K562 (cell line): Measurements from ENCODE around the gene SDR39U1. TPM values are rescaled to one million over a fixed set of nuclear protein-coding genes. Genes with fewer than 3 reads are reported as not detected.

Experiments
- CAMTA2 ChIP-seq: fragments of 250-450 bp; sonication (Bioruptor Pico); conservative IDR thresholded peaks from 2 replicates; pipeline ENCODE4 v1.5.1; 2022
- CHD1 ChIP-seq: fragments of 200-600 bp; sonication (generic); IDR thresholded peaks from one replicate; pipeline ENCODE4 v1.6.1; 2012; ENCODE audit warnings: mild to moderate bottlenecking, moderate library complexity, low read length, inconsistent platforms
- CHD2 ChIP-seq: IDR thresholded peaks from 2 replicates; pipeline ENCODE4 v1.6.1; 2011; ENCODE audit warnings: low read depth, low read length
- DIDO1 ChIP-seq: fragments of 450-650 bp; IDR thresholded peaks from 2 replicates; pipeline ENCODE4 v1.6.1; 2016; ENCODE audit warnings: low read depth, missing biosample characterization, missing genetic modification characterization
- EGR1 ChIP-seq: fragments of 450-650 bp; conservative IDR thresholded peaks from 2 replicates; pipeline ENCODE4 v1.6.1; 2017; ENCODE audit warnings: mild to moderate bottlenecking
- FOXJ2 ChIP-seq: fragments of 200-800 bp; sonication (Bioruptor generic); IDR thresholded peaks from 2 replicates; pipeline ENCODE4 v1.6.1; 2016; ENCODE audit warnings: missing genetic modification characterization, missing compliant biosample characterization
- HINFP ChIP-seq: fragments of 450-650 bp; conservative IDR thresholded peaks from 2 replicates; pipeline ENCODE4 v1.6.1; 2016; ENCODE audit warnings: missing genetic modification characterization, low read depth, mild to moderate bottlenecking, control low read depth, missing compliant biosample characterization
- NR1H2 ChIP-seq: sonication (generic); formaldehyde crosslinking; IDR thresholded peaks from 2 replicates; pipeline ENCODE4 v1.4.0; 2020; ENCODE audit warnings: mild to moderate bottlenecking, missing genetic modification reagents
- PCBP1 ChIP-seq: fragments of 200-400 bp; formaldehyde crosslinking; IDR thresholded peaks from 2 replicates; pipeline ENCODE4 v1.6.1; 2018; ENCODE audit warnings: mild to moderate bottlenecking, low read depth, low read length; ENCODE audit not compliant: poor library complexity, severe bottlenecking
- RBM15 ChIP-seq: fragments of 200-400 bp; formaldehyde crosslinking; IDR thresholded peaks from 2 replicates; pipeline ENCODE4 v1.6.1; 2018; ENCODE audit warnings: mild to moderate bottlenecking, low read length, moderate library complexity; ENCODE audit not compliant: insufficient read depth
- RBM39 ChIP-seq: fragments of 200-400 bp; formaldehyde crosslinking; optimal IDR thresholded peaks from 2 replicates; pipeline ENCODE3; 2018; ENCODE audit warnings: low read depth, low read length
- SMARCC2 ChIP-seq: fragments of 450-650 bp; IDR thresholded peaks from 2 replicates; pipeline ENCODE4 v1.6.1; 2017; ENCODE audit warnings: antibody characterized with exemption, moderate library complexity, mild to moderate bottlenecking, low read depth
- SP1 ChIP-seq: sonication (generic); formaldehyde crosslinking; IDR thresholded peaks from 2 replicates; pipeline ENCODE4 v1.8.1; 2022; ENCODE audit warnings: mild to moderate bottlenecking, missing genetic modification reagents
- ZBTB33 ChIP-seq: sonication (generic); formaldehyde crosslinking; IDR thresholded peaks from 2 replicates; pipeline ENCODE4 v1.8.1; 2023; ENCODE audit warnings: mild to moderate bottlenecking, missing genetic modification reagents
- ZNF3 ChIP-seq: fragments of 250-450 bp; sonication (Bioruptor Pico); IDR thresholded peaks from 2 replicates; pipeline ENCODE4 v1.5.0; 2021; ENCODE audit warnings: mild to moderate bottlenecking, moderate library complexity
- polyA plus RNA-seq, 8 experiments: library from polyadenylated mRNA; depleted of rRNA in 4 of 8; stranded (reverse) in 5 of 8; unstranded in 3 of 8; fragments of >200 nt; fragmentation: Nextera tagmentation in 2 of 8; fragmentation: Illumina TruSeq in 1 of 8; extraction: Ambion mirVana in 2 of 8; extraction: Trizol in 1 of 8; gene quantifications; 2 replicates each; pipeline versions ENCODE4 v1.2.1 to v1.2.3, GENCODE V29; 2011 to 2014; ENCODE audit warnings: inconsistent platforms in 1 of 8, missing spikeins in 1 of 8
- total RNA-seq, 7 experiments: library from RNA; depleted of rRNA in 6 of 7; stranded (reverse); fragments of >200 nt in 6 of 7; fragmentation: Illumina TruSeq in 2 of 7; extraction: Trizol in 2 of 7; gene quantifications; 2 replicates each; pipeline versions ENCODE4 v1.2.1 to v1.2.3, GENCODE V29; 2011 to 2021; ENCODE audit warnings: low replicate concordance in 1 of 7
- TF ChIP-seq, protein P1 (sequence below), 2 experiments: fragments of 450-650 bp; IDR thresholded peaks; 2 replicates each; pipeline ENCODE4 v1.6.1; 2016; ENCODE audit warnings: mild to moderate bottlenecking in 2 of 2, borderline replicate concordance in 1 of 2, low read depth in 1 of 2, moderate library complexity in 1 of 2

Gene SDR39U1
- total and polyA plus RNA-seq, 9 of the 15 experiments (the other 6 are each of a cell fraction or from before 2014, with no cell fraction given) = 10.4 to 56.1 (median 19.8) TPM

DNA sequence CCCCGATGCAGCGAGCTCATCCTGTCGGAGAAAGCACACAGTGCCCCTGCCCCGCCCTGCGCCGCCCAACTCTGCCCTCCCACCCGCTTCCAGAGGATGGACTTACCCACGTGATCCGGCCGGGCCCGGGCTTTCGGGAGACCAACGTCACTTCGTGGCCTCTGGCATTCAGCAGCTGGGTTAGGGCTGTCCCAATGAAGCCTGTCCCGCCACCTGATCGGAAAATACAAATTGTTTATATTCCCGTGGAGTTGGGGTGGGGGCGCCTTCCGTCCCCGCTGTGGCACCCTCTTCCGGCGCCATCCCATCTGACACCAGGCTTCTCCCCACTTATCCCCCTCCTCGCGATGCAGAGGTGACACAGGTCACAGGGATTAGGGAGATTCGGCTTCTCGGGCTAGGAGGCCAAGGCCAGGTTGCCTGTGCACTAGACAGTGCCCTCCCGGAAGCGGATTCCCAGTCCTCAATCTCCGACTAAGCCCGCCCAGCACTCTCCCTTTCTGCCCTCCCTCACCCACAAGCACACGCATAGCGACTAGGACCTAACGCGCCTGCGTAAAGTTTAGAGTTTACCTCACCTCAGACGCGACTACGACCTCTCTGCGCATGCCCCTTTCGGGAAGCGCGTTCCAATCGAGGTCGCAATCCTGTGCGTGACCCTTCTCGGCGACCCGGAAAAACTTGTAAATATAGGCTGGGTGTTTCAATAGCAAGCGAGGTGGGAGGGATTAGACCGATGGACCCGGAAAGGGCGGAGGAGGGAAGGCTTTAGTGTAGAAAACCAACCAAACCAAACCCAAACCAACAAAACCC lies at the start of gene SDR39U1 (continued):
- TF ChIP-seq, protein P1, sequence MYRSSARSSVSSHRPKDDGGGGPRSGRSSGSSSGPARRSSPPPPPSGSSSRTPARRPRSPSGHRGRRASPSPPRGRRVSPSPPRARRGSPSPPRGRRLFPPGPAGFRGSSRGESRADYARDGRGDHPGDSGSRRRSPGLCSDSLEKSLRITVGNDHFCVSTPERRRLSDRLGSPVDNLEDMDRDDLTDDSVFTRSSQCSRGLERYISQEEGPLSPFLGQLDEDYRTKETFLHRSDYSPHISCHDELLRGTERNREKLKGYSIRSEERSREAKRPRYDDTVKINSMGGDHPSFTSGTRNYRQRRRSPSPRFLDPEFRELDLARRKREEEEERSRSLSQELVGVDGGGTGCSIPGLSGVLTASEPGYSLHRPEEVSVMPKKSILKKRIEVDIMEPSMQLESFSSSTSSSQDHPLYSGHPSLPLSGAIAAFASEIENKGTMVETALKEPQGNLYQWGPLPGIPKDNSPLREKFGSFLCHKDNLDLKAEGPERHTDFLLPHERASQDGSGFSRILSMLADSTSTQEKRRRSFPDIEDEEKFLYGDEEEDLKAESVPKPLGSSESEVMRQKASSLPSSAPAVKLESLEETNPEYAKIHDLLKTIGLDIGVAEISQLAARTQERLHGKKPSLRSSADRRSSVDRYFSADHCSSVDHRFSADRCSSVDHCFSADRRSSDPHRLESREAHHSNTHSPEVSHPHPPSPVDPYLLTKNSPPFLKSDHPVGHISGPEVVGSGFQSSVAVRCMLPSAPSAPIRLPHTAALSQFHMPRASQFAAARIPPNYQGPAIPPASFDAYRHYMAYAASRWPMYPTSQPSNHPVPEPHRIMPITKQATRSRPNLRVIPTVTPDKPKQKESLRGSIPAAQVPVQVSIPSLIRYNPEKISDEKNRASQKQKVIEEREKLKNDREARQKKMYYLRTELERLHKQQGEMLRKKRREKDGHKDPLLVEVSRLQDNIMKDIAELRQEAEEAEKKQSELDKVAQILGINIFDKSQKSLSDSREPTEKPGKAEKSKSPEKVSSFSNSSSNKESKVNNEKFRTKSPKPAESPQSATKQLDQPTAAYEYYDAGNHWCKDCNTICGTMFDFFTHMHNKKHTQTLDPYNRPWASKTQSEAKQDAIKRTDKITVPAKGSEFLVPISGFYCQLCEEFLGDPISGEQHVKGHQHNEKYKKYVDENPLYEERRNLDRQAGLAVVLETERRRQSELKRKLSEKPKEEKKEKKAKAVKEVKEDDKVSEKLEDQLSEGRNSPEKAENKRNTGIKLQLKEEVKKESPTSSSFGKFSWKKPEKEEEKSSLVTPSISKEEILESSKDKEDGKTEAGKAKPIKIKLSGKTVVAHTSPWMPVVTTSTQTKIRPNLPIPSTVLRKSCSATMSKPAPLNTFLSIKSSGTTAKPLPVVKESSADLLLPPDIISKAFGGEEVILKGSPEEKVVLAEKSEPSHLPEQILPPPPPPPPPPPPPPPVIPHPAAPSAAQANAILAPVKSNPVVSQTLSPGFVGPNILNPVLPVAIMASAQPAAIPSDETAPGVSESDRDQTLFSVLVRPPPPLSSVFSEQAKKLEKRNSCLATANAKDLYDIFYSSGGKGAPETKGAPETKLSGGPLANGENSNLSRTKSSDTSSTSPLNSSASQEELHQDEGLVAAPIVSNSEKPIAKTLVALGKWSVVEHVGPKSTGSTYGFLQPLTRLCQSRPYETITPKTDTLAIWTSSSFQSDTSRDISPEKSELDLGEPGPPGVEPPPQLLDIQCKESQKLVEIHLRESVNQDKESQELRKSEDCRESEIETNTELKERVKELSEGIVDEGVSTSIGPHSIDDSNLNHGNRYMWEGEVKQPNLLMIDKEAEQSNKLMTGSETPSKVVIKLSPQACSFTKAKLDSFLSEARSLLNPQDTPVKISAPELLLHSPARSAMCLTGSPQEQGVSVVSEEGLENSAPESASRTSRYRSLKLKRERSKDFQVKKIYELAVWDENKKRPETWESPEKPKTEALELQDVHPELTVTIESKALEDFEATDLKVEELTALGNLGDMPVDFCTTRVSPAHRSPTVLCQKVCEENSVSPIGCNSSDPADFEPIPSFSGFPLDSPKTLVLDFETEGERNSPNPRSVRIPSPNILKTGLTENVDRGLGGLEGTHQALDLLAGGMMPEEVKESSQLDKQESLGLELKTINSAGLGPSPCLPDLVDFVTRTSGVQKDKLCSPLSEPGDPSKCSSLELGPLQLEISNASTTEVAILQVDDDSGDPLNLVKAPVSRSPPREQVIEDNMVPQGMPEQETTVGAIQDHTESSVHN (IDR thresholded peaks at IDR 0.05; ENCODE audit: borderline replicate concordance in 1 of 2, low read depth in 1 of 2) = no peak
- TF ChIP-seq RBM39 (no peak), DIDO1 (tag) (peak; percentile 53; the same call in 1 of the 2 replicates), CAMTA2 (CRISPR knock-in tag) (no peak), CHD2 (0 out of 2 replicates have a peak, but pooled peaks have one; percentile 6), SMARCC2 (no peak), ZBTB33 (CRISPR knock-in tag) (no peak), SP1 (CRISPR knock-in tag) (peak; percentile 34; the same call in 1 of the 2 replicates), RBM15 (no peak), HINFP (tag) (no peak), PCBP1 (peak; percentile 73), CHD1 (peak; percentile 65), ZNF3 (CRISPR knock-in tag) (no peak), EGR1 (no peak), NR1H2 (CRISPR knock-in tag) (0 out of 2 replicates have a peak, but pooled peaks have one; percentile 67), FOXJ2 (tag) (peak; percentile 76)
